HepG2 (cell line): ENCODE measurements around the gene ARL4D. TPM values are rescaled to one million over a fixed set of nuclear protein-coding genes. Genes with fewer than 3 reads are reported as not detected.
A peak's percentile ranks its signal among the peaks of the same experiment; 100 is the strongest.

Experiments
- ATAC-seq: fragments of 200-7000 bp; cut with Tn5 transposase; 3 replicates; pipeline ENCODE4 v1.9.1; 2020; ENCODE audit warnings: mild to moderate bottlenecking, moderate library complexity
- BruUV-seq: library from RNA; stranded (reverse); fragments of 400-500 nt; replicated peaks from 2 replicates; lab custom pipeline; 2021; lab: Mats Ljungman, UMichigan
- CTCF ChIA-PET: fragments of 300-600 bp; formaldehyde crosslinking; extraction: SDS; loops from one replicate; lab custom pipeline; 2021; ENCODE audit warnings: low total read pairs, inconsistent platforms, low intra/inter-chr PET ratio; lab: Yijun Ruan, JAX
- POLR2A ChIA-PET: fragments of 350-600 bp; sonication (Branson Sonifier 250); formaldehyde crosslinking; loops from one replicate; lab custom pipeline; 2020; ENCODE audit warnings: antibody characterized with exemption, inconsistent platforms; lab: Yijun Ruan, JAX
- DNase-seq: peaks from one replicate; pipeline ENCODE4 v3.0.0-alpha.2; 2015; ENCODE audit warnings: low spot score
- FAIRE-seq: peaks from 3 replicates; lab custom pipeline; 2011; peaks lifted over from hg19 to GRCh38; lab: Jason Lieb, UNC
- H2AFZ ChIP-seq: one replicate; pipeline ENCODE4 v1.6.1; 2011; ENCODE audit warnings: low read length, inconsistent platforms
- H3K27ac ChIP-seq: fragments of 300-600 bp; 3 replicates; pipeline ENCODE4 v1.8.0; 2011; ENCODE audit warnings: mixed run types, mild to moderate bottlenecking, mixed read lengths, low read length, inconsistent platforms; ENCODE audit not compliant: insufficient read depth; ENCODE audit errors: extremely low read length
- H3K27me3 ChIP-seq, 2 experiments: fragments of 200-600 bp in 1 of 2; 2 replicates in 1 of 2; 3 replicates in 1 of 2; pipeline versions ENCODE4 v1.6.0 to v1.8.0; 2011; ENCODE audit warnings: low read length in 2 of 2, mild to moderate bottlenecking in 2 of 2, moderate library complexity in 2 of 2, inconsistent platforms in 1 of 2; ENCODE audit not compliant: insufficient read depth in 2 of 2, control insufficient read depth in 1 of 2
- H3K36me3 ChIP-seq, 2 experiments: fragments of 200-600 bp in 1 of 2; replicated peaks in 1 of 2; 2 replicates in 1 of 2; 3 replicates in 1 of 2; pipeline versions ENCODE4 v1.5.1 to v1.8.0; 2011; ENCODE audit warnings: low read length in 2 of 2, inconsistent platforms in 1 of 2; ENCODE audit not compliant: insufficient read depth in 2 of 2, control insufficient read depth in 1 of 2
- H3K4me1 ChIP-seq: 2 replicates; pipeline ENCODE4 v1.5.1; 2012; ENCODE audit warnings: low read length, inconsistent platforms; ENCODE audit not compliant: insufficient read depth
- H3K4me2 ChIP-seq: 2 replicates; pipeline ENCODE4 v1.6.0; 2011; ENCODE audit warnings: low read depth, low read length, inconsistent platforms
- H3K4me3 ChIP-seq, 3 experiments: fragments of 200-600 bp in 1 of 3; sonication (generic), shearing (Covaris generic) in 1 of 3; replicated peaks in 1 of 3; 2 replicates each; pipeline ENCODE4 v1.5.1; 2011 to 2016; ENCODE audit warnings: low read length in 3 of 3, inconsistent platforms in 2 of 3, low read depth in 2 of 3, mild to moderate bottlenecking in 2 of 3, control low read depth in 1 of 3, mixed read lengths in 1 of 3; ENCODE audit not compliant: insufficient read depth in 1 of 3
- H3K79me2 ChIP-seq: one replicate; pipeline ENCODE4 v1.6.1; 2011; ENCODE audit warnings: low read length, inconsistent platforms; ENCODE audit not compliant: insufficient read depth
- H3K9ac ChIP-seq: 2 replicates; pipeline ENCODE4 v1.6.0; 2011; ENCODE audit warnings: mild to moderate bottlenecking, low read depth, low read length, inconsistent platforms; ENCODE audit not compliant: insufficient read depth
- H3K9me3 ChIP-seq: 2 replicates; pipeline ENCODE4 v1.5.1; 2012; ENCODE audit warnings: mild to moderate bottlenecking, low read length
- H4K20me1 ChIP-seq: 2 replicates; pipeline ENCODE4 v1.6.0; 2011; ENCODE audit warnings: inconsistent platforms, mild to moderate bottlenecking, low read length, moderate library complexity; ENCODE audit not compliant: insufficient read depth
- CENPX ChIP-seq: sonication (generic); formaldehyde crosslinking; IDR thresholded peaks from 2 replicates; pipeline ENCODE4 v1.9.0; 2021; ENCODE audit warnings: mild to moderate bottlenecking, missing genetic modification reagents, moderate library complexity
- HHEX ChIP-seq: IDR thresholded peaks from 2 replicates; pipeline ENCODE4 v1.6.1; 2016; ENCODE audit warnings: control low read depth
- HNF4A ChIP-seq: sonication (generic); formaldehyde crosslinking; IDR thresholded peaks from 2 replicates; pipeline ENCODE4 v1.4.0; 2020; ENCODE audit warnings: missing genetic modification reagents
- KAT7 ChIP-seq: IDR thresholded peaks from 2 replicates; pipeline ENCODE4 v1.6.1; 2018; ENCODE audit warnings: borderline replicate concordance, missing compliant biosample characterization
- PHF20 ChIP-seq: sonication (generic); formaldehyde crosslinking; IDR thresholded peaks from 2 replicates; pipeline ENCODE4 v1.5.0; 2020; ENCODE audit warnings: mild to moderate bottlenecking, missing genetic modification reagents
- RBFOX2 ChIP-seq: fragments of 200-400 bp; formaldehyde crosslinking; IDR thresholded peaks from 2 replicates; pipeline ENCODE4 v1.6.1; 2017; ENCODE audit warnings: low read depth, mild to moderate bottlenecking, low read length
- SNAPC2 ChIP-seq: sonication (generic); formaldehyde crosslinking; IDR thresholded peaks from 2 replicates; pipeline ENCODE4 v1.8.1; 2022; ENCODE audit warnings: mild to moderate bottlenecking, missing genetic modification reagents
- SNRNP70 ChIP-seq: fragments of 200-400 bp; formaldehyde crosslinking; IDR thresholded peaks from 2 replicates; pipeline ENCODE4 v1.6.1; 2017; ENCODE audit warnings: mild to moderate bottlenecking, low read depth, low read length, moderate library complexity
- ZNF24 ChIP-seq: fragments of 450-650 bp; IDR thresholded peaks from 2 replicates; pipeline ENCODE4 v1.6.1; 2017; ENCODE audit warnings: antibody characterized with exemption, mild to moderate bottlenecking
- ZNF350 ChIP-seq: sonication (generic); formaldehyde crosslinking; IDR thresholded peaks from 2 replicates; pipeline ENCODE4 v1.4.0; 2020; ENCODE audit warnings: mild to moderate bottlenecking, low read depth, missing genetic modification reagents, borderline replicate concordance
- ZNF44 ChIP-seq: sonication (generic); formaldehyde crosslinking; IDR thresholded peaks from 2 replicates; pipeline ENCODE4 v1.5.1; 2020; ENCODE audit warnings: mild to moderate bottlenecking, missing genetic modification reagents
- ZNF557 ChIP-seq: sonication (generic); formaldehyde crosslinking; IDR thresholded peaks from 2 replicates; pipeline ENCODE4 v1.4.0; 2020; ENCODE audit warnings: missing genetic modification reagents
- ZNF562 ChIP-seq: sonication (generic); formaldehyde crosslinking; IDR thresholded peaks from 2 replicates; pipeline ENCODE4 v1.8.0; 2022; ENCODE audit warnings: missing genetic modification reagents, borderline replicate concordance
- WGBS: methylation state at CpG from one replicate; pipeline ENCODE4 v1.1.6; 2017; ENCODE audit warnings: low lambda C conversion rate; 5-methylcytosine and 5-hydroxymethylcytosine counted together
- in situ Hi-C: cut with HindIII; loops from 2 replicates; pipeline ENCODE4 v1.10.0; 2017; ENCODE audit warnings: low pct_unique_long_range_greater_than_20kb; ENCODE audit not compliant: extremely low pct_ligation_motif_present
- intact Hi-C: fragments of 100-400 bp; cut with micrococcal nuclease; formaldehyde crosslinking; loops from one replicate; pipeline ENCODE4 v1.10.0; 2022; ENCODE audit not compliant: unreplicated experiment
- polyA plus RNA-seq, 8 experiments: library from polyadenylated mRNA; depleted of rRNA in 3 of 8; stranded (reverse) in 7 of 8; unstranded in 1 of 8; fragments of >200 nt; fragmentation: Illumina TruSeq in 4 of 8; extraction: Trizol in 4 of 8; gene quantifications; 2 replicates each; pipeline versions ENCODE4 v1.2.1 to v1.2.3, GENCODE V29; 2011 to 2016; ENCODE audit warnings: low read depth in 4 of 8, missing spikeins in 1 of 8, mixed read lengths in 1 of 8; ENCODE audit not compliant: insufficient read depth in 1 of 8
- total RNA-seq, 5 experiments: library from RNA; depleted of rRNA; stranded (reverse); fragments of >200 nt; fragmentation: Illumina TruSeq; extraction: Trizol; gene quantifications; 2 replicates each; pipeline ENCODE4 v1.2.3, GENCODE V29; 2016; ENCODE audit warnings: low read depth in 1 of 5
- TF ChIP-seq, protein P1 (sequence below): sonication (generic); formaldehyde crosslinking; IDR thresholded peaks from 2 replicates; pipeline ENCODE4 v1.5.1; 2020; ENCODE audit warnings: missing genetic modification reagents, mild to moderate bottlenecking, borderline replicate concordance
- TF ChIP-seq, protein P2 (sequence below): sonication (generic); formaldehyde crosslinking; IDR thresholded peaks from 2 replicates; pipeline ENCODE4 v1.5.1; 2020; ENCODE audit warnings: missing genetic modification reagents, mild to moderate bottlenecking, borderline replicate concordance
- TF ChIP-seq, protein P3 (sequence below): sonication (generic); formaldehyde crosslinking; IDR thresholded peaks from 2 replicates; pipeline ENCODE4 v1.4.0; 2020; ENCODE audit warnings: missing genetic modification reagents

The ARL4D gene
- total and polyA plus RNA-seq, 2 of the 13 experiments (the other 11 are each of a cell fraction or from before 2014, with no cell fraction given): 9.0 to 25.9 TPM

DNA sequence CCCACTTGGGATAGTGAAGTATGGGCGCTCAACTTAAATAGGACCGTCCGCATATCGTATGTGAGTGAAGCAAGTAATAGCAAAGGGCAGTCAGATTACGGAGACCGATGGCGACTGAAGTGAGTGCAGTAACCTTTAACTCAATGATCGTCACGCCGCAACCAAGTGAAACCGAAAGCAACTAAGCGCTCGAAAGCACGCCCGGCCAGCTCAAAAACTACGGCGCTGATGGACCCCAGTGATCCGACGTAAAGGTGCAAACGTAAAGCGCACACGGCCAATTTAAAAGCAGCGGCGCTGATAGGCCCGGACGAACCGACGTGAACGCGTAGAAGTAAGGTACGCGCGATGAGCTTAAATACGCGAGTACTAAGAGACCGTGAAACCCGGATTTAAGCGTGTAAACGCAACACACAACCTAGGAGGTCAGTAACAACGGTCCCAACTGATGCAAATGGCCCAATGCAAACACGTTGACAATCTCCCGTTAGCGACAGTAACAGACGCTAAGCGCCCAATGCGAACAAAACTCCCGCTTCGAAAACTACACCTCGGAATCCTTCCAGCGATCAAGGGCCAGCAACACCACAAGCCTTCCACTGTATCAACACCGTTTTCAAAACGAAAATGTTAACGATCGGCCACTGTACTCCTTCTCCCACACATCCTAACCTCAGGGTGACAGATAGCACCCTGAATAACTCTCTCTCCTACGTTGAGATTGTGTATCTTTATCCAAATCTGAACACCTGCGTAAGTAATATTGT, 37.9 kb upstream of the ARL4D start:
- Histone ChIP-seq H3K27ac (peak overlapping the region; percentile 98), H3K4me3 (peak overlapping the region; percentile 63 to 71 (median 67)), H3K4me2 (peak overlapping the region; percentile 59), H3K9me3 (no peaks in the 10 kb centered on the region), H2AFZ (peak overlapping the region; percentile 46), H3K4me1 (peaks cover 28% of the 10 kb centered on the region), H3K9ac (peak overlapping the region; percentile 88), H3K27me3 (no peaks in the 10 kb centered on the region; a peak in 1 of 5 replicates), H3K36me3 (no peaks in the 10 kb centered on the region; a peak in 1 of 5 replicates), H4K20me1 (no peaks in the 10 kb centered on the region), H3K79me2 (peaks cover 55% of the 10 kb centered on the region)
- intact Hi-C loops (no loop called here), in situ Hi-C loops (no loop called here)
- CTCF ChIA-PET: no interaction called here
- ATAC-seq (peak; percentile 92), DNase-seq (peak; percentile 99), FAIRE-seq (peak; percentile 74)
- 1% methylated on average over 43 of the region's 56 CpGs for WGBS
- BruUV-seq: TSS peak; percentile 96
- POLR2A ChIA-PET: interaction anchor here (0.6 to 3.0 kb wide), 52 partner anchors 8 to 748 kb away, joined by 3 to 90 read pairs (median 6); partner anchors contain the start of genes ARL4D, DHX8, ETV4 and NBR1
- TF ChIP-seq HHEX: no peak
- TF ChIP-seq ZNF24: peak; percentile 59; the same call in 1 of the 2 replicates
- TF ChIP-seq ZNF562 (CRISPR knock-in tag): peak; percentile 98
- peak; percentile 46; the same call in 1 of the 2 replicates for TF ChIP-seq HNF4A (CRISPR knock-in tag)
- TF ChIP-seq KAT7 (CRISPR knock-in tag): peak; percentile 30; the same call in 1 of the 2 replicates
- TF ChIP-seq SNAPC2 (CRISPR knock-in tag): peak; percentile 100
- peak; percentile 68 for TF ChIP-seq ZNF44 (CRISPR knock-in tag)
- peak; percentile 96 for TF ChIP-seq RBFOX2
- TF ChIP-seq CENPX (CRISPR knock-in tag): no peak; the same call in 1 of the 2 replicates
- TF ChIP-seq, protein P1, sequence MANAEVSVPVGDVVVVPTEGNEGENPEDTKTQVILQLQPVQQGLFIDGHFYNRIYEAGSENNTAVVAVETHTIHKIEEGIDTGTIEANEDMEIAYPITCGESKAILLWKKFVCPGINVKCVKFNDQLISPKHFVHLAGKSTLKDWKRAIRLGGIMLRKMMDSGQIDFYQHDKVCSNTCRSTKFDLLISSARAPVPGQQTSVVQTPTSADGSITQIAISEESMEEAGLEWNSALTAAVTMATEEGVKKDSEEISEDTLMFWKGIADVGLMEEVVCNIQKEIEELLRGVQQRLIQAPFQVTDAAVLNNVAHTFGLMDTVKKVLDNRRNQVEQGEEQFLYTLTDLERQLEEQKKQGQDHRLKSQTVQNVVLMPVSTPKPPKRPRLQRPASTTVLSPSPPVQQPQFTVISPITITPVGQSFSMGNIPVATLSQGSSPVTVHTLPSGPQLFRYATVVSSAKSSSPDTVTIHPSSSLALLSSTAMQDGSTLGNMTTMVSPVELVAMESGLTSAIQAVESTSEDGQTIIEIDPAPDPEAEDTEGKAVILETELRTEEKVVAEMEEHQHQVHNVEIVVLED: peak; percentile 94
- peak; percentile 42; the same call in 1 of the 2 replicates for TF ChIP-seq PHF20 (CRISPR knock-in tag)
- TF ChIP-seq ZNF557 (CRISPR knock-in tag): 0 out of 2 replicates have a peak, but pooled peaks have one; percentile 80
- TF ChIP-seq, protein P2, sequence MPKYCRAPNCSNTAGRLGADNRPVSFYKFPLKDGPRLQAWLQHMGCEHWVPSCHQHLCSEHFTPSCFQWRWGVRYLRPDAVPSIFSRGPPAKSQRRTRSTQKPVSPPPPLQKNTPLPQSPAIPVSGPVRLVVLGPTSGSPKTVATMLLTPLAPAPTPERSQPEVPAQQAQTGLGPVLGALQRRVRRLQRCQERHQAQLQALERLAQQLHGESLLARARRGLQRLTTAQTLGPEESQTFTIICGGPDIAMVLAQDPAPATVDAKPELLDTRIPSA (CRISPR knock-in tag): no peak
- peak; percentile 96; the same call in 1 of the 2 replicates for TF ChIP-seq ZNF350 (CRISPR knock-in tag)
- TF ChIP-seq SNRNP70: 0 out of 2 replicates have a peak, but pooled peaks have one; percentile 46
- TF ChIP-seq, protein P3, sequence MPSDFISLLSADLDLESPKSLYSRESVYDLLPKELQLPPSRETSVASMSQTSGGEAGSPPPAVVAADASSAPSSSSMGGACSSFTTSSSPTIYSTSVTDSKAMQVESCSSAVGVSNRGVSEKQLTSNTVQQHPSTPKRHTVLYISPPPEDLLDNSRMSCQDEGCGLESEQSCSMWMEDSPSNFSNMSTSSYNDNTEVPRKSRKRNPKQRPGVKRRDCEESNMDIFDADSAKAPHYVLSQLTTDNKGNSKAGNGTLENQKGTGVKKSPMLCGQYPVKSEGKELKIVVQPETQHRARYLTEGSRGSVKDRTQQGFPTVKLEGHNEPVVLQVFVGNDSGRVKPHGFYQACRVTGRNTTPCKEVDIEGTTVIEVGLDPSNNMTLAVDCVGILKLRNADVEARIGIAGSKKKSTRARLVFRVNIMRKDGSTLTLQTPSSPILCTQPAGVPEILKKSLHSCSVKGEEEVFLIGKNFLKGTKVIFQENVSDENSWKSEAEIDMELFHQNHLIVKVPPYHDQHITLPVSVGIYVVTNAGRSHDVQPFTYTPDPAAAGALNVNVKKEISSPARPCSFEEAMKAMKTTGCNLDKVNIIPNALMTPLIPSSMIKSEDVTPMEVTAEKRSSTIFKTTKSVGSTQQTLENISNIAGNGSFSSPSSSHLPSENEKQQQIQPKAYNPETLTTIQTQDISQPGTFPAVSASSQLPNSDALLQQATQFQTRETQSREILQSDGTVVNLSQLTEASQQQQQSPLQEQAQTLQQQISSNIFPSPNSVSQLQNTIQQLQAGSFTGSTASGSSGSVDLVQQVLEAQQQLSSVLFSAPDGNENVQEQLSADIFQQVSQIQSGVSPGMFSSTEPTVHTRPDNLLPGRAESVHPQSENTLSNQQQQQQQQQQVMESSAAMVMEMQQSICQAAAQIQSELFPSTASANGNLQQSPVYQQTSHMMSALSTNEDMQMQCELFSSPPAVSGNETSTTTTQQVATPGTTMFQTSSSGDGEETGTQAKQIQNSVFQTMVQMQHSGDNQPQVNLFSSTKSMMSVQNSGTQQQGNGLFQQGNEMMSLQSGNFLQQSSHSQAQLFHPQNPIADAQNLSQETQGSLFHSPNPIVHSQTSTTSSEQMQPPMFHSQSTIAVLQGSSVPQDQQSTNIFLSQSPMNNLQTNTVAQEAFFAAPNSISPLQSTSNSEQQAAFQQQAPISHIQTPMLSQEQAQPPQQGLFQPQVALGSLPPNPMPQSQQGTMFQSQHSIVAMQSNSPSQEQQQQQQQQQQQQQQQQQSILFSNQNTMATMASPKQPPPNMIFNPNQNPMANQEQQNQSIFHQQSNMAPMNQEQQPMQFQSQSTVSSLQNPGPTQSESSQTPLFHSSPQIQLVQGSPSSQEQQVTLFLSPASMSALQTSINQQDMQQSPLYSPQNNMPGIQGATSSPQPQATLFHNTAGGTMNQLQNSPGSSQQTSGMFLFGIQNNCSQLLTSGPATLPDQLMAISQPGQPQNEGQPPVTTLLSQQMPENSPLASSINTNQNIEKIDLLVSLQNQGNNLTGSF (CRISPR knock-in tag): peak; percentile 60; the same call in 1 of the 2 replicates
